Measurements from ENCODE around the gene LRRC8E. TPM values are rescaled to one million over a fixed set of nuclear protein-coding genes. Genes with fewer than 3 reads are reported as not detected.

The LRRC8E gene
- total RNA-seq, 4 donors from 2014 or later, result 0.13 to 0.32 (median 0.29) TPM

GRCh38 chr19:7918615-7919421, 30.5 kb downstream of the LRRC8E start:
- WGBS, 2 donors (ENCODE audit: low coverage in 1 of 2), result 57 to 61% methylated on average over 2 to 8 of the region's 42 CpGs
- ATAC-seq, result no peak
- H3K4me1 ChIP-seq, result peaks cover 0 to 77% (median 45%) of the 10 kb centered on the region in 3 donors
- H3K36me3 ChIP-seq, result peaks cover 0 to 20% of the 10 kb centered on the region in 2 donors
- H3K27me3 ChIP-seq, result peaks cover 50% of the 10 kb centered on the region
- no peaks in the 10 kb centered on the region for H3K9me3 ChIP-seq
- H3K27ac ChIP-seq, result peak overlapping the region in 3 of 4 donors; percentile 94 to 97 (median 94)
- peak overlapping the region in 1 of 2 donors; percentile 64 for H3K4me3 ChIP-seq
- no peak for TF ChIP-seq POLR2AphosphoS5 (IDR thresholded peaks at IDR 0.05)
- TF ChIP-seq CTCF (IDR thresholded peaks at IDR 0.05), result no peak
- no peak for TF ChIP-seq POLR2A (IDR thresholded peaks at IDR 0.05)

- Histone ChIP-seq H3K4me1 (peaks cover 0 to 87% (median 52%) of the 10 kb centered on the region in 3 donors), H3K27ac (peak within 1 kb of the TSS; percentile 66 to 97 (median 94)), H3K4me3 (peak within 1 kb of the TSS; percentile 57 to 64), H3K36me3 (peaks cover 0 to 19% of the 10 kb centered on the region in 2 donors), H3K27me3 (peaks cover 42% of the 10 kb centered on the region), H3K9me3 (no peaks in the 10 kb centered on the region)
- peak; percentile 78 for ATAC-seq
- TF ChIP-seq EP300 (IDR thresholded peaks at IDR 0.05) (no peak), CTCF (IDR thresholded peaks at IDR 0.05) (peak in 1 of 4 experiments; percentile 27), POLR2AphosphoS5 (IDR thresholded peaks at IDR 0.05) (peak; percentile 92), POLR2A (IDR thresholded peaks at IDR 0.05) (peak; percentile 37 to 51)
- 24 to 42% methylated on average over 16 of the region's 62 CpGs for WGBS, 2 donors (ENCODE audit: low coverage in 1 of 2)
Measured at GRCh38 chr19:7919610-7920518, 31.6 kb downstream of the LRRC8E start, which contains the start of gene SNAPC2. SNAPC2 (plus strand) TSS chr19:7920338; CDS start chr19:7920367, 29 bp downstream.

GRCh38 chr19:7920519-7921301, 32.4 kb downstream of the LRRC8E start:
- Histone ChIP-seq H3K9me3 (no peaks in the 10 kb centered on the region), H3K4me1 (peaks cover 0 to 93% (median 58%) of the 10 kb centered on the region in 3 donors), H3K27me3 (peaks cover 33% of the 10 kb centered on the region), H3K27ac (peak overlapping the region; percentile 66 to 97 (median 94)), H3K4me3 (peak overlapping the region; percentile 57 to 64), H3K36me3 (peaks cover 0 to 19% of the 10 kb centered on the region in 2 donors)
- no peak for TF ChIP-seq EP300 (IDR thresholded peaks at IDR 0.05)
- TF ChIP-seq CTCF (IDR thresholded peaks at IDR 0.05), result no peak
- TF ChIP-seq POLR2A (IDR thresholded peaks at IDR 0.05), result peak; percentile 28 to 59
- peak; percentile 74 for TF ChIP-seq POLR2AphosphoS5 (IDR thresholded peaks at IDR 0.05)
- peak; percentile 77 for ATAC-seq
- WGBS, 2 donors (ENCODE audit: low coverage in 1 of 2), result 0% methylated on average over 16 to 19 of the region's 62 CpGs

- peaks cover 0 to 90% (median 55%) of the 10 kb centered on the region in 3 donors for H3K4me1 ChIP-seq
- TF ChIP-seq POLR2A (IDR thresholded peaks at IDR 0.05) (no peak), CTCF (IDR thresholded peaks at IDR 0.05) (no peak), EP300 (IDR thresholded peaks at IDR 0.05) (no peak), POLR2AphosphoS5 (IDR thresholded peaks at IDR 0.05) (no peak)
- WGBS, 2 donors (ENCODE audit: low coverage in 1 of 2), result 33% methylated on average over 3 of the region's 17 CpGs; no CpG with 5 or more reads in 1 of the 2 donors
- no peaks in the 10 kb centered on the region for H3K9me3 ChIP-seq
- no peak for ATAC-seq
- H3K4me3 ChIP-seq, result peak overlapping the region; percentile 34 to 64
- peaks cover 26% of the 10 kb centered on the region for H3K27me3 ChIP-seq
- peaks cover 0 to 19% of the 10 kb centered on the region in 2 donors for H3K36me3 ChIP-seq
- H3K27ac ChIP-seq, result peak overlapping the region; percentile 66 to 97 (median 94)
Measured at GRCh38 chr19:7921302-7921966, 33.1 kb downstream of the LRRC8E start.

Data from gastroesophageal sphincter (tissue), 4 donors.